GM11168 (cell line): Measurements from ENCODE around the gene KLF4.
"Not testable (repeated sequence)": the region's sequence is repeated elsewhere in the genome, so short reads cannot be mapped to it uniquely, and the experiment has no call there.

Source experiments
- in situ Hi-C: fragments of 300-500 bp; cut with MboI; formaldehyde crosslinking; loops from one replicate; pipeline ENCODE4 v1.12.0; 2022; ENCODE audit warnings: low sequenced_read_pairs; ENCODE audit not compliant: unreplicated experiment

Gene KLF4

DNA sequence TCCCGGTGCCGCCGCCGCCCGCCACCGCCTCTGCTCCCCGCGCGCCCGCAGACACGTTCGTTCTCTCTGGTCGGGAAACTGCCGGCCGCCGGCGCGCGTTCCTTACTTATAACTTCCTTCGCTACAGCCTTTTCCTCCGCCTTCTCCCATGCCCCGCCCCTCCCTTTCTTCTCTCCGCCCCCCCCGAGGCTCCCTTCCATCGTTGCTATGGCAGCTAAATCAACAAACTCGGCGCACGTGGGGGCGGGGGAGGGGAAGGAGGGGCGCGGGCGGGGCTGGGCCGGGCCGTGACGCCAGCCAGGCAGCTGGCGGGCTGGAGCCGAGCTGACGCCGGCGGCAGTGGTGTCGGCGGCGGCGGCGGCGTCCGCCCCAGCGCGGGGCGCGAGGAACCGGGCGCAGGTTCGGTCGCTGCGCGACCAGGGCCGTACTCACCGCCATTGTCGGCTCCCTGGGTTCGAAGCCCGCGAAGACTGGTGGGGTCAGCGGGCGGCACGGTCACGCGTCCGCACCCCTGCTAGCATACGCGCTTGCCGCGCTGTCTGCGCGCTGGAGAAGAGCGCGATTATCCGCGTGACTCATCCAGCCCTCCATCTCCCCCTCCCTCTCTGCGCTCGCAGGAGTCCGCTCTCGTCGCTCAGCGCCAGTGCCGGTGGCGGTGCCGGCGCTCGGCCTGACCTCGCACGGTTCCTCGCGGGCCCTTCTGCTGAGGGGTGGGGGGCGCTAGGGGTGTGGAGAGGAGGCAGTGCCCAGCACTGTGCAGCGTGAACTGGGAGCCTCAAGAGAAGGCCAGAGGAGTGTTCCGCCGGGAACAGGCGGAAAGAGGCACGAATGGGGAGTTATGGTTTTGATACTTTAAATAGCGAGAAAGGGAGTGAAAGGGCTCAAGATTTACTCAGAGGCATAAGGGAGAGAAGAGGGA is at the start of gene KLF4:
KLF4 (minus strand) TSS at position 83 of the 919 bp plus-strand sequence. CDS start 597 bp downstream, outside the sequence.
- in situ Hi-C loops, result no loop called here

DNA sequence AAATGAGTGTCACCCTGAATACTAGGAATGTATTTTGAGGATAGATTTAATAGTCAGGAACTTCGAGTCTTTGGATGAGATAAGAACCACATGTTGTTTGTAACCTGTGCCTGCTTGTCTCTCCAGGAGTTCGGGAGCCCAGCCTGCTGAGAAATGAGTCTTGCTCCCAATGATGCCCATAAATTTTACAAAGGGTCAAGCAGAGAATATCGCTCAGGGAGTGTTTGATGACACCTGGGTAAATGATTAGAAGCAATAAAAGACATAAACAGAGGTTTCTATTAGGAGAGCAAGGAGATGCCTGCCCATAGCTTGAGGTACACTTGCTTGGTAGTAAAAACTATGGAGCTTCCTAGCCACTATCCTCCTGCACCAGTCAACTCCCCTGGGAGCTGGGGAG is 46.9 kb upstream of the KLF4 start:
- in situ Hi-C loops, result no loop called here

DNA sequence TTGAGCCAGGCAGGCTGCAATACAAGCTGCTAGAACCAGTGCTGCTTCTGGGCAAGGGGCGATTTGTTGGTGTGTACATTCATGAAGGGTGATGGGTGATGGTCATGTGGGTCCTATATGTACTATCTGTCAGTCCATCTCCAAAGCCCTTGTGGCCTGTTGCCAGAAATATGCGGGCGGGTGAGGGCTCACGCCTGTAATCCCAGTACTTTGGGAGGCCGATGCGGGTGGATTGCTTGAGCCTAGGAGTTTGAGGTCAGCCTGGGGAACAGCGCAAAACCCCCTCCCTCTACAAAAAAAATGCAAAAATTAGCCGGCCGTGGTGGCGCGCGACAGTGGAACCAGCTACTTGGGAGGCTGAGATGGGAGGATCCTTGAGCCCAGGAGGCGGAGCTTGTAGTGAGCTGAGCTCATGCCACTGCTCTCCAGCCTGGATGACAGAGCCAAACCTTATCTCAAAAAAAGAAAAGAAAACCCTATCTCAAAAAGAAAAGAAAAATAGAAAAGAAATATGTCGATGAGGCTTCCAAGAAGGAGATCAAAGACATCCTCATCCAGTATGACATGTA is 45.0 kb upstream of the KLF4 start:
- in situ Hi-C loops, result no loop called here

GRCh38 chr9:107530679-107531078 is 41.1 kb upstream of the KLF4 start:
- in situ Hi-C loops, result no loop called here

DNA sequence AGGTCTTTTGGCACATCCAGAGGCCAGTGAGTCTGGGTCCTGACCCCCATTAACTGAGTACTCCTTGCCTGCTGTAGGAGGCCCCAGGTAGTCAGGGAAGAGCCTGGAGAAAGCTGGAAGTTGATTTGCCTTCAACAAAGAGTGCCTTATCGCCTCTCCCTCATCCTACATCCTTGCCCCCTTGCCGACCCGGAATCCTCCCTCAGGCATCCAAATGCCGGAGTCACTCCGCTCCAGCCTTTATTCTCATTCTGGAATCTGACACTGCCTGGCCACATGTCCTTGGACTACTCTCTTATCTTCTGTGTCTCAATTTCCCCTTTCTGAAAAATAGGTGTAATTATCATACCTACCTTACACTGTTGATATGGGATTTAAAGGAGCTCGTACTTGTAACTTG is 39.1 kb upstream of the KLF4 start:
- in situ Hi-C loops, result no loop called here

- in situ Hi-C loops, result no loop called here
Observed at GRCh38 chr9:107523539-107523938, 34.0 kb upstream of the KLF4 start.

DNA sequence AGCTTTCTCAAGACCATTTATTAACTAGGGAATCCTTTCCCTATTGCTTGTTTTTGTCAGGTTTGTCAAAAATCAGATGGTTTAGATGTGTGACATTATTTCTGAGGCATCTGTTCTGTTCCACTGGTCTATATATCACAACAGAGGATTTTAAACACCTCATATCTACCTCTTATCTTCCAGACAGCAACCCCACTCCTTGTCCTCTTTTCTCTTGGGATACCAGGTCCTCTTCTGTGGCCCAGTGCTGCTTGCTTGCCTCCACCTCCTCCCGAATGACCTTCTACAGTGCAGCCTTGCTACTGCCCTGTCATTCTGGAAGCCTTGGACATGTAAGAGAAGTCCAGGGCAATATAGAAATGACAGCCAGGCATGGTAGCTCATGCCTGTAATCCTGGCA is 30.6 kb upstream of the KLF4 start:
- in situ Hi-C loops, result no loop called here

DNA sequence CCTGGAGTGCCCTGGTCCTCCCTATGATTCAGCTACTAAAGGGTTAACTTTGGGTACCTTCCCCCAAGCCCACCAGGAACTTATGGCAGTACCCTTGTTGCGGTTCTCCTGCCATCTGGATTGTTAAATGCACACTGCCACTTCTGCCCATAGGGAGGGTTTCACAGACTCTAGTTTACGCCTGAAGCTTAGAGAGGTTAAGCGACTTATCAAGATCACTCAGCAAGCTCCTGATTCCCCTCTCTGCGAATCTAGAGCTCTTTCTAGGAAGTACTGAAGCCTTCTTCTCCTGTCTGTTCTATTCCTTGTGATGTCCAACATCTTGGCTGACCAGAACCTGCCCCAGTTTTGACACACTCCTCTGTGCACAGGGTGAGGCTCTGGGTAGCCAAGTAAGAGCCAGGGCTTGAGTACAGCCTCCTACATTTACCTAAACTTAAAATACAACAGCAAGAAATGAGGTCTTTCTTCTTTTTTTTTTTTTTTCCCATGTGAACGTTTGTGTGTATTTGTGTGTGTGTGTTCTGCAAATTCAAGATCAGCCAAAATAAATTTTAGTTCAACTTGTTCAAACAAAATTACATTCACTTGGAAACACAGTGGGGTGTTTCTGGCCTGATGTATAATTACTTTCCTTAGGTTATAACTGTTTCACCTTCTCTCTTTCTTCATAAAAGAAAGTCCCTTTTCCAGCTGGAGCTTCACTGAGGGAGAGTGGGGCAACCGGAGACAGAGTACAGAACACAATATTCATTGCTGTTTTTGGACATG is 28.7 kb upstream of the KLF4 start:
- in situ Hi-C loops, result no loop called here

DNA sequence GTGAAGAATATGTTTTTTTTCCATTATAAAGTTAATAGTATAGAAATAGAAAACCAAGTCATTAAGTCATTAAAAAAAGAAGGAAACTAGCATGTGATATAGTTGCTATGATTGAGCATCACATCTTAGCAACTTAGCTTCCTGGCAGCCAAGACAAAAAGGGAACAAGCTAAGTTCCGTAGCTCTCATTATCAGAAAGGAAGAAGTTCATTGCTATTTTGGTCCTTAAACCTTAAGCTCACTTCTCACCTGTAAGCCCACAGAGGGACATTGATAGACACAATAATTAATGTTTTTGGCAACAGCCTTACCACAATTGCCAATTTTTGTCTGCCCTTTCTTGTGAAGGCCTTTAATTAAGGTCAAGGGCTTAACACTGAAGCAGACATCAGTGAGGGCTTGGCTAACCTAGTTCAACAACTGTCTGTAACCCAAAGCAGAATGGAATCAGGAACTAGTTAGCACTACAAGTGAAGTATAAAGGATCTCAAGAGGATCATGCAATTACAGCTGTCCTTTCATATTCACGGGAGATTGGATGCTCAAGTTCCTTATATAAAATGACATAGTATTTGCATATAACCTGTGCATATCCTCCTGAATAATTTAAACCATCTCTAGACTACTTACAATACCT is 24.0 kb upstream of the KLF4 start:
- in situ Hi-C loops, result no loop called here

DNA sequence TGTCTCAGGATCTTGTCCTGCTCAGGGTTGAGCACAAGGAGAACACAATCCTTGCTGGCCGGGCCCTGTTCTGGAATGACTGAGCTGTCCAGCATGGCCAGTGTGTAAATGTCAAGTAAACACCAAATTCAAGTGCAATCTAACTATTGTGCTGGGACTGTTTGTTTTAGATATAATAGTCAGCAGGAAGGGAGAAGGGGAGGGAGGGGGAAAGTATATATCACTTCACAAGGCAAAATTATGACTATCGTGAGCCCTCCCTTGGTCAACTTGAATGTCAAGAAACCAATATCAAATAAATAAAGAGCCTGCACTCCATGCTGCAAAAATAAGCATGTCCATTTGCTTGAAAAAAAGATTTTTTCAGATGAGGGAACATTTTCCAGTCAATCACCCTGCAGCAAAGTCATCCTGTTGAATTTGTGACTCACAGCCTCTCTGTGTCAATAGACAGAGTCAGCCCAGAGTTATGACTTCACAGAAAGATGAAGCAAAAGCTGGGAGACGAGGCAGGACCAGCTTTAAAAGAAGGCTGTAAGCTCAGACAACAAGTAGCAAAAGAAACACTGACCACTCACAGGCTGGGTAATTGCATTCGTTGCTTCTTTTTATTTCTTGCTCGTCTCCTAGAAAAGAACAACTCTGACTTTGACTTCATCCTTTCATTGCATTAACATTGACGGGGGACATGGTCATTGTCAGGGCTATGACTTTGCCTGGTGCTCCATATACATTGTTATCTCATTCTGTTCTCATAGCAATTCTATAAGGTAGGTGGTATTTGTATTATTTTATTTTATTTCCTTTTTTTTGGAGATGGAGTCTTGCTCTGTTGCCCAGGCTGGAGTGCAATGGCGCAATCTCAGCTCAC is 15.3 kb upstream of the KLF4 start:
- in situ Hi-C loops, result no loop called here

- in situ Hi-C loops, result no loop called here
Observed at GRCh38 chr9:107502464-107502863, 12.9 kb upstream of the KLF4 start.

DNA sequence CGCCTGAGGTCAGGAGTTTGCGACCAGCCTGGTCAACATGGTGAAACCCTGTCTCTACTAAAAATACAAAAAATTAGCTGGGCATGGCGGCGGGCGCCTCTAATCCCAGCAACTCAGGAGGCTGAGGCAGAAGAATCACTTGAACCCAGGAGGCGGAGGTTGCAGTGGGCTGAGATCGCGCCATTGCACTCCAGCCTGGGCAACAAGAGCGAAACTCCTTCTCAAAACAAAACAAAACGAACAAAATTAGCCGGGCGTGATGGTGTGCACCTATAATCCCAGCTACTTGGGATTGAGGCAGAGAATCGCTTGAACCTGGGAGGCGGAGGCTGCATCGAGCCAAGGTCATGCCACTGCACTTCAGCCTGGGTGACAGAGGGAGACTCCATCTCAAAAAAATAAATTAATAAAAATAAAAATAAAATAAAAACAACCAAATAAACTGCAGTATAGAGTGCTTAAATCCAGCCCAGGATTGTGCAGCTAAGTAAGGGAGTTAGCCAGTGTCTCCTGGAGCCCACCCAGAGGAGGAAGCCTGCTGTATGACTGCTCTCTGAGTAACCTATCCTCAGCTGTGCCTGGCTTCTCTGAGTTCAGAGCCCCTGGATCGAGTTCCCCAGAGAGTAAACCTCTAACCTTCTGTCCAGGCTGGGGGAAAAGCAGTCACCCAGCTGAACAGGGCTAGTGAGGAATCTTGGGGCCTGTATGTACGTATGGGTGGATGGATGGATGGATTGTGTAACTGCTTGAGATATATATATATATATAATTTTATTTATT is 11.0 kb upstream of the KLF4 start:
- in situ Hi-C loops, result not testable (repeated sequence)

- in situ Hi-C loops, result no loop called here
Observed at GRCh38 chr9:107496976-107497375, 7.4 kb upstream of the KLF4 start.

- in situ Hi-C loops, result no loop called here
Observed at GRCh38 chr9:107492381-107492970, 2.9 kb upstream of the KLF4 start.

GRCh38 chr9:107491081-107492053 is 1.8 kb upstream of the KLF4 start:
- in situ Hi-C loops, result no loop called here

DNA sequence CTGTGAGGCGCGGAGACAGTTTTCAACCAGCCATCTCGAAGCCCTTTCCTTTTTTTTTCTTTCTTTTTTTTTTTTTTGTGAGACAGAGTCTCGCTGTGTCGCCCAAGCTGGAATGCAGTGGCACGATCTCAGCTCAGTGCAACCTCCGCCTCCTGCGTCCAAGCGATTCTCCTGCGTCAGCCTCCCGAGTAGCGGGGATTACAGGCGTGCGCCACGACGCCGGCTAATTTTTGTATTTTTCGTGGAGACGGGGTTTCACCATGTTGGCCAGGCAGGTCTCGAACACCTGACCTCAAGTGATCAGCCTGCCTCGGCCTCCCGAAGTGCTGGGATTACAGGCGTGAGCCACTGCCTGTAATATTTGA is 1.0 kb upstream of the KLF4 start:
- in situ Hi-C loops, result not testable (repeated sequence)

DNA sequence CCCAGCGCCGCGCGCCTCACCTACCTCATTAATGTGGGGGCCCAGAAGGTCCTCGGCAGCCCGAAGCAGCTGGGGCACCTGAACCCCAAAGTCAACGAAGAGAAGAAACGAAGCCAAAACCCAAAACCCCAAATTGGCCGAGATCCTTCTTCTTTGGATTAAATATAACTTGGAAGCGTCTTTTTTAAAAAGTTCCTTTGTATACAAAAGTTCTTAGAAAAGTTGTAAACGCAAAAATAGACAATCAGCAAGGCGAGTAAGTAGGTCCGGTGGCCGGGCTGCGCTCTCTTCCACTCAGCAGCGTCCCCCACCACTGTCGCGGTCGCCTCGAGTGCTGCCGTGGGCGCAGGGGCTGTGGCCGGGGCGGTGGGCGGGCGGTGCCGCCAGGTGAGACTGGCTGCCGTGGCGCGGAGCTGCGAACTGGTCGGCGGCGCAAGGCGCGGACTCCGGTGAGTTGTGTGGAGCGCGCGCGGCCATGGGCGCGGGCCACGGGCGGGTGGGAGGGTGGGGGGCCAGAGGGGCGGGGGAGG is 360 bp downstream of the KLF4 start:
- in situ Hi-C loops, result no loop called here
